GM12892 (cell line): Measurements from ENCODE around the gene TCF4. TPM values are rescaled to one million over a fixed set of nuclear protein-coding genes. Genes with fewer than 3 reads are reported as not detected.

ENCODE experiments used
- DNase-seq: peaks from one replicate; pipeline ENCODE4 v3.0.0; 2011; ENCODE audit not compliant: insufficient read length
- FAIRE-seq: peaks from 2 replicates; lab custom pipeline; 2011; peaks lifted over from hg19 to GRCh38; lab: Jason Lieb, UNC
- POLR2A ChIP-seq: IDR thresholded peaks from 2 replicates; pipeline ENCODE4 v1.6.1; 2011; ENCODE audit warnings: low read depth, low read length, control low read depth
- POLR2AphosphoS5 ChIP-seq: IDR thresholded peaks from 2 replicates; pipeline ENCODE4 v1.6.1; 2011; ENCODE audit warnings: low read depth, low read length, control low read depth
- TAF1 ChIP-seq: IDR thresholded peaks from 2 replicates; pipeline ENCODE4 v1.6.1; 2011; ENCODE audit warnings: low read depth, mild to moderate bottlenecking, control low read depth, low read length, borderline replicate concordance
- polyA plus RNA-seq: library from polyadenylated mRNA; unstranded; fragments of >200 nt; gene quantifications from one replicate; pipeline ENCODE4 v1.2.1, GENCODE V29; 2012; ENCODE audit warnings: missing spikeins, inconsistent platforms; ENCODE audit not compliant: missing spikeins

TCF4 gene
- 53.7 TPM for polyA plus RNA-seq

GRCh38 chr18:55588111-55588869 lies at the start of gene TCF4:
TCF4 (minus strand) TSS chr18:55588192; CDS start chr18:55587116, 1,076 bp downstream.
- FAIRE-seq, result no peak
- DNase-seq, result no peak

GRCh38 chr18:55637204-55637603 lies 49.2 kb upstream of the TCF4 start:
- DNase-seq (no peak), FAIRE-seq (no peak)
- TF ChIP-seq POLR2A, result no peak
- no peak for TF ChIP-seq POLR2AphosphoS5
- no peak for TF ChIP-seq TAF1

More at GRCh38 chr18:55588111-55588869, at the start of gene TCF4:
- TF ChIP-seq TAF1, result no peak
- no peak for TF ChIP-seq POLR2A

- TF ChIP-seq POLR2AphosphoS5, result no peak
- TF ChIP-seq TAF1, result no peak
- no peak for TF ChIP-seq POLR2A
- FAIRE-seq (no peak), DNase-seq (no peak)
These were observed 47.4 kb upstream of the TCF4 start for GRCh38 chr18:55635439-55635838.

- TF ChIP-seq POLR2A, result no peak
- TF ChIP-seq POLR2AphosphoS5, result no peak
- no peak for TF ChIP-seq TAF1
- no peak for DNase-seq
- no peak for FAIRE-seq
These were observed 46.6 kb upstream of the TCF4 start for GRCh38 chr18:55634545-55634944.

DNA sequence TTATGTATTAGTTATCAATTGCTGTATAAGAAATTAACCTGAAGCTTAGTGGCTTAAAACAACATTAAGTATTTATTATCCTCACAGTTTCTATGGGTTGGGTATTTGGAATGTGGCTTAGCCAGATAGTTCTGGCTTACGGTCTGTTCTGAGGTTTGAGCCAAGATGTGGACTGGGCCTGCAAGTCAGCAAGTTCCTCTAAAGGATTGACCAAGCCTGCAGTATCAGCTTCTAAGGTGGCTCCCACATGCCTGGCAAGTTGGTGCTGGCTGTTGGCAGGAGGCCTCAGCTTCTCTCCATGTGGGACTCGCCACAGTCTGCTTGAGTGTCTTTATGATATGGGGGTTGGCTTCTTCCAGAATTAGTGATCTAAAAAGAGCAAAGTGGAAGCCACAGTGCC lies 45.0 kb upstream of the TCF4 start:
- TF ChIP-seq POLR2AphosphoS5 (no peak), POLR2A (no peak), TAF1 (no peak)
- FAIRE-seq, result no peak
- DNase-seq, result no peak

DNA sequence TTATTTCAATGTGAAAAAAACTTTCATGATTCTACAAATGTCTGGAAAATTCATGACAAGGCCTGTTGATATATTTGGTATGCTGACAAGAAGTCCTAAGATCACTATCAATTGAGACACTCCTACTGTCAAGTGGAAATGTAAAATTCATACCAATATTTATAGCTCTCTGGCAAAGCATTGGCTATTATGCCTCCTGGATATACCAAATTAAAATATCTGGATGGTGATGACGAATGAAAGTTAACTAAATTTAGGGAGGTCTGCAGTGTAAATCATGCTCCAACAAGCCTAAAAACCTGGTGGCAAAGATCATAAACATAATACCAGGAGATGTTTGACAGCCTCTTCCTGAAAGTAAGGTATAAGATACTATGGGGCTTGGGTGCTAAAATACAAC lies 41.1 kb upstream of the TCF4 start:
- TF ChIP-seq POLR2A, result no peak
- no peak for TF ChIP-seq POLR2AphosphoS5
- no peak for TF ChIP-seq TAF1
- no peak for FAIRE-seq
- no peak for DNase-seq

DNA sequence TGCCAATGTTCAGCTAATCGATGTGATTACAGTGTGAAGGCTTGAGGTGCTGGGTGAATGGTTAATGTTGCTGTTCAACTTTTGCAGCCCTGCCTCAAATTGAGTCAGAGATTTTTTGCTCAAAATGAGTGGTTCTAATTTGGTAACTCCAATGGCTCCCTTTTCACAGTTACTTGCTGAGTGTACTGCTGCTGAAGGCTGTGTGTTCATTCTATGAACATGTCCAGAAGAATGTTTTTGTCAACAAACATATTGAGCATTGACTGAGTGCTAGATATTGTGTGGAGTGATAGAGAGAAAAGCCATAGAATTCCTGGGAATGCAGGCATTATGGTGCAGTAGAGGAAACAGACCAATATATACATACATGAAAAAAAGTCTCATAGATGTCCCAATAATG lies 39.0 kb upstream of the TCF4 start:
- FAIRE-seq (no peak), DNase-seq (no peak)
- TF ChIP-seq TAF1 (no peak), POLR2AphosphoS5 (no peak), POLR2A (no peak)

DNA sequence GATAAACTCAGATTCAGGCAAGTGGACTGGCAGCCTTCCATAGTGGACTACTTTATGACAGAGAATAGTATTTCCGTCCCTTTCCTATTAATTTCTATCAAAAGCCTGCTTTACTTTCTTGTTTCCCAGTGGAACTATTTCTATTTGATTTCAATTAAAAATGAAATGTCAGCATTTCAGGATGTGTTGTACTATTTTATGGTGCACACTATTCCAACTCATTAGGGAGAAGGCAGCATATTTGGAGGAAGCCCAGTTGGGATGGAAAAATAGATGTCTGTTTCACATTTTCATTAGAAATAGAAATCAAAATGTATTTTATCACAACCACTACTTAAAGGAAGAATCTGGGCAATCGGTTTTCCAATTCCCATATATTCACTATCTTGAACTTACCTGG lies 37.9 kb upstream of the TCF4 start:
- FAIRE-seq, result no peak
- DNase-seq, result no peak
- TF ChIP-seq TAF1, result no peak
- no peak for TF ChIP-seq POLR2AphosphoS5
- no peak for TF ChIP-seq POLR2A

DNA sequence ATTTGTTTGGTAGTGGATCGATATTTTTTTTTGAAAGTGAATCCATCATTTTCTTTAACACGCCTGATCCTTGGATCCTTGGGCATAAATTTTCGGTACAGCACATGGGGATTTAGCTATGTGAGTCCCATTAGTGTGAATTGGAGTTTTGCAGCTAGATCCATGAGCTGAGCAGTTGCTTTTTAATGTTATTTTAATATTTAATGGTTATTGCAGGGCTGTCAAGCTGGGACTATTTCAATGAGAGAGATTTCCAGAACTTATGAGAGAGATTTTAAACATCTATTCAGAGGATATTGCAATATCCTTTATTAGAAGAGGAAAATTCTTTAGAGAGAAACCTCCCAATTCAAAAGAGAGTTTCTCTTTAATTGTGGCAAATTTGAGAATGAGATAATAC lies 35.6 kb upstream of the TCF4 start:
- FAIRE-seq (no peak), DNase-seq (no peak)
- no peak for TF ChIP-seq POLR2AphosphoS5
- TF ChIP-seq TAF1, result no peak
- no peak for TF ChIP-seq POLR2A

- no peak for FAIRE-seq
- TF ChIP-seq POLR2A, result no peak
- TF ChIP-seq POLR2AphosphoS5, result no peak
- no peak for TF ChIP-seq TAF1
- no peak for DNase-seq
These were observed 22.5 kb upstream of the TCF4 start for GRCh38 chr18:55610506-55610905.

- FAIRE-seq (no peak), DNase-seq (no peak)
- TF ChIP-seq POLR2A (no peak), TAF1 (no peak), POLR2AphosphoS5 (no peak)
These were observed 21.3 kb upstream of the TCF4 start for GRCh38 chr18:55609160-55609825.

DNA sequence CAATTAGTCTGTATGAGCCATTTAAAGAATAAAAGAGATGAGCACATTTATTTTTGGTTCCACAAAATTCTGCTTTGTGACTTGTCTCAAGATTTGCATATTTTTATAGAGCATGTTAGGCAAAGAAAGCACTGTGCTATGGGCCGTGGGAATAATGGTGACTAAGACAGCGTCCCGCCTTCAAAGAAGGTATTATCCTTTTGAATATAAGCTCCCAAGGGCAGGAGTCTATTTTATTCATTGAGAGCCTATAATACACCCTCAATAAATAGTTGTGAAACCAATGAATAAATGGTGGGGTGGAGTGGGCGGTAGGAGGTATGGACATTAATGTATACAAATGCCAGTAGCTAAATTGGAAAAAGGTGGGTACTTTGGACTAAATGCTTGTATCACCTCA lies 20.5 kb upstream of the TCF4 start:
- FAIRE-seq (no peak), DNase-seq (no peak)
- TF ChIP-seq POLR2A (no peak), POLR2AphosphoS5 (no peak), TAF1 (no peak)
